Panc1 (cell line): ENCODE measurements around the gene ATP11A.

Source experiments
- POLR2AphosphoS5 ChIP-seq: IDR thresholded peaks from 2 replicates; pipeline ENCODE4 v1.6.1; 2012; ENCODE audit warnings: mild to moderate bottlenecking, low read depth, low read length, moderate library complexity
- SIN3A ChIP-seq: IDR thresholded peaks from 2 replicates; pipeline ENCODE4 v1.6.1; 2012; ENCODE audit warnings: low read depth, mild to moderate bottlenecking, low read length, moderate library complexity, borderline replicate concordance; ENCODE audit not compliant: insufficient read depth
- TF ChIP-seq, protein P1 (sequence below): fragments of 450-650 bp; IDR thresholded peaks from 2 replicates; pipeline ENCODE4 v1.5.1; 2017; ENCODE audit warnings: mild to moderate bottlenecking

DNA sequence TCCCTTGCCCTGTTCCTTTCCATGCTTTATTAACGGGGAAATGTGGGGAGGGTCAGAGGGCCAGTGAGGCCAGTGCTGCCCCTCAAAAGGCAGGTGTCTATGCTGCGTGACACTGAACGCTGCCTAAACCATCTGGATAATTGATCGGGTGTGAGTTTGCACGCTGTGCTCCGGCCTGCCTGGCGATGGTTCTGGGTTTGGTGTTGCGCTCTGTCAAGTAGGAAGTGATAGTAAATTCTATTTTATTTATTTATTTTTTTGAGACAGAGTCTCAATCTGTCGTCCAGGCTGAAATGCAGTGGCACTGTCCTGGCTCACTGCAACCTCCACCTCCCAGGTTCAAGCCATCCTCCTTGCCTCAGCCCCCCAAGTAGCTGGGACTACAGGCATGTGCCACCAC is 86.5 kb downstream of the ATP11A start:
- TF ChIP-seq, protein P1, sequence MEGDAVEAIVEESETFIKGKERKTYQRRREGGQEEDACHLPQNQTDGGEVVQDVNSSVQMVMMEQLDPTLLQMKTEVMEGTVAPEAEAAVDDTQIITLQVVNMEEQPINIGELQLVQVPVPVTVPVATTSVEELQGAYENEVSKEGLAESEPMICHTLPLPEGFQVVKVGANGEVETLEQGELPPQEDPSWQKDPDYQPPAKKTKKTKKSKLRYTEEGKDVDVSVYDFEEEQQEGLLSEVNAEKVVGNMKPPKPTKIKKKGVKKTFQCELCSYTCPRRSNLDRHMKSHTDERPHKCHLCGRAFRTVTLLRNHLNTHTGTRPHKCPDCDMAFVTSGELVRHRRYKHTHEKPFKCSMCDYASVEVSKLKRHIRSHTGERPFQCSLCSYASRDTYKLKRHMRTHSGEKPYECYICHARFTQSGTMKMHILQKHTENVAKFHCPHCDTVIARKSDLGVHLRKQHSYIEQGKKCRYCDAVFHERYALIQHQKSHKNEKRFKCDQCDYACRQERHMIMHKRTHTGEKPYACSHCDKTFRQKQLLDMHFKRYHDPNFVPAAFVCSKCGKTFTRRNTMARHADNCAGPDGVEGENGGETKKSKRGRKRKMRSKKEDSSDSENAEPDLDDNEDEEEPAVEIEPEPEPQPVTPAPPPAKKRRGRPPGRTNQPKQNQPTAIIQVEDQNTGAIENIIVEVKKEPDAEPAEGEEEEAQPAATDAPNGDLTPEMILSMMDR: no peak
- TF ChIP-seq POLR2AphosphoS5: no peak
- TF ChIP-seq SIN3A: no peak
